Loucy (cell line): Measurements from ENCODE around the gene HGFAC.

ENCODE experiments used
- EZH2phosphoT487 ChIP-seq: fragments of 200-600 bp; IDR thresholded peaks from 2 replicates; pipeline ENCODE4 v1.6.1; 2018; ENCODE audit warnings: antibody characterized with exemption, mild to moderate bottlenecking, moderate library complexity, borderline replicate concordance
- TF ChIP-seq, protein P1 (sequence below): fragments of 200-600 bp; sonication (generic); conservative IDR thresholded peaks from 2 replicates; pipeline ENCODE4 v1.5.1; 2014; ENCODE audit warnings: mild to moderate bottlenecking, antibody characterized with exemption, low read length

DNA sequence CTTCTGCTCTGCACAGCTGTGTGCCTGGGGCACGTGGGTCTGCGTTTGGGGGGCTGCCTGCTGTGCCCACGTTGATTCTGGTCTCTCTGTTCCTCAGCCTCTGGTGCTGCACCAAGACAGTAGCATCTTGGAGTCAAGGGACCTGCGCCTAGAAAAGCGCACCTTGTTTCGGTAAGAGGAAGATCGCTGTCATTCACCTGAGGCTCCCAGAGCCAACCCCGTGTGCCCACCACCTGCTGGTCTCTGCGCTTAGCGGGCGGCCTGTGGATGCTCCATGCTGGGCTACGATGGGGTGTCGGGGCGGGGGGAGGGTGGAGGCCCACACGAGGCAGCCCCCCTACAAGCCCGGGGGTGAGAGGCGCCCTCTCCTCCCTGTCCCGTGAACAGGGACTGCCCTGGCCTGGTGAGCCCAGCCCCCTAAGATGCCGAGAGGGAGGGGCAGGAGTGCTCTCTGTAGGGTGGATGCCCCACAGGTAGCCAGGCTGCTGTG lies 18.9 kb upstream of the HGFAC start:
- TF ChIP-seq, protein P1, sequence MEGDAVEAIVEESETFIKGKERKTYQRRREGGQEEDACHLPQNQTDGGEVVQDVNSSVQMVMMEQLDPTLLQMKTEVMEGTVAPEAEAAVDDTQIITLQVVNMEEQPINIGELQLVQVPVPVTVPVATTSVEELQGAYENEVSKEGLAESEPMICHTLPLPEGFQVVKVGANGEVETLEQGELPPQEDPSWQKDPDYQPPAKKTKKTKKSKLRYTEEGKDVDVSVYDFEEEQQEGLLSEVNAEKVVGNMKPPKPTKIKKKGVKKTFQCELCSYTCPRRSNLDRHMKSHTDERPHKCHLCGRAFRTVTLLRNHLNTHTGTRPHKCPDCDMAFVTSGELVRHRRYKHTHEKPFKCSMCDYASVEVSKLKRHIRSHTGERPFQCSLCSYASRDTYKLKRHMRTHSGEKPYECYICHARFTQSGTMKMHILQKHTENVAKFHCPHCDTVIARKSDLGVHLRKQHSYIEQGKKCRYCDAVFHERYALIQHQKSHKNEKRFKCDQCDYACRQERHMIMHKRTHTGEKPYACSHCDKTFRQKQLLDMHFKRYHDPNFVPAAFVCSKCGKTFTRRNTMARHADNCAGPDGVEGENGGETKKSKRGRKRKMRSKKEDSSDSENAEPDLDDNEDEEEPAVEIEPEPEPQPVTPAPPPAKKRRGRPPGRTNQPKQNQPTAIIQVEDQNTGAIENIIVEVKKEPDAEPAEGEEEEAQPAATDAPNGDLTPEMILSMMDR: no peak
- no peak for TF ChIP-seq EZH2phosphoT487
